GM12878 (cell line): ENCODE results near the gene PPP1R9B. TPM values are rescaled to one million over a fixed set of nuclear protein-coding genes. Genes with fewer than 3 reads are reported as not detected.
A peak's percentile ranks its signal among the peaks of the same experiment; 100 is the strongest.

Experiments
- BACH1 ChIP-seq: fragments of 450-650 bp; IDR thresholded peaks from 2 replicates; pipeline ENCODE4 v1.6.1; 2017; ENCODE audit warnings: mild to moderate bottlenecking, borderline replicate concordance
- BCL11A ChIP-seq: IDR thresholded peaks from 2 replicates; pipeline ENCODE4 v1.6.1; 2011; ENCODE audit warnings: low read depth, low read length
- CBX5 ChIP-seq: sonication (generic); IDR thresholded peaks from 2 replicates; pipeline ENCODE4 v1.6.1; 2016; ENCODE audit warnings: low read depth, moderate library complexity, mild to moderate bottlenecking, inconsistent platforms
- CHD1 ChIP-seq: IDR thresholded peaks from 2 replicates; pipeline ENCODE4 v1.6.1; 2012; ENCODE audit warnings: low read depth, low read length, improper control_type of control experiment
- DPF2 ChIP-seq: fragments of 450-650 bp; IDR thresholded peaks from 2 replicates; pipeline ENCODE4 v1.6.1; 2017; ENCODE audit warnings: mild to moderate bottlenecking
- E2F4 ChIP-seq: IDR thresholded peaks from 2 replicates; pipeline ENCODE4 v1.6.1; 2012; ENCODE audit warnings: low read depth, low read length, improper control_type of control experiment
- E2F8 ChIP-seq: fragments of 450-650 bp; IDR thresholded peaks from 2 replicates; pipeline ENCODE4 v1.6.1; 2018; ENCODE audit warnings: mild to moderate bottlenecking, low read depth, moderate library complexity; ENCODE audit not compliant: partially characterized antibody
- GATAD2B ChIP-seq: fragments of 450-650 bp; conservative IDR thresholded peaks from 2 replicates; pipeline ENCODE4 v1.6.1; 2017; ENCODE audit warnings: low read depth, mild to moderate bottlenecking, moderate library complexity
- IKZF1 ChIP-seq: fragments of 450-650 bp; conservative IDR thresholded peaks from 2 replicates; pipeline ENCODE4 v1.6.1; 2017; ENCODE audit warnings: antibody characterized with exemption, mild to moderate bottlenecking
- LARP7 ChIP-seq: fragments of 450-650 bp; IDR thresholded peaks from 2 replicates; pipeline ENCODE4 v1.6.1; 2017; ENCODE audit warnings: mild to moderate bottlenecking
- MEF2A ChIP-seq: IDR thresholded peaks from 2 replicates; pipeline ENCODE4 v1.6.1; 2011; ENCODE audit warnings: low read depth, mild to moderate bottlenecking, low read length, moderate library complexity; ENCODE audit not compliant: insufficient read depth
- NR2F1 ChIP-seq: fragments of 450-650 bp; conservative IDR thresholded peaks from 2 replicates; pipeline ENCODE4 v1.6.1; 2017; ENCODE audit warnings: mild to moderate bottlenecking
- POLR2A ChIP-seq: IDR thresholded peaks from 2 replicates; pipeline ENCODE4 v1.6.1; 2011; ENCODE audit warnings: low read depth, mild to moderate bottlenecking, low read length
- RB1 ChIP-seq: fragments of 450-650 bp; formaldehyde crosslinking; IDR thresholded peaks from 2 replicates; pipeline ENCODE4 v1.6.1; 2017; ENCODE audit warnings: mild to moderate bottlenecking, borderline replicate concordance
- SIN3A ChIP-seq: IDR thresholded peaks from 2 replicates; pipeline ENCODE4 v1.6.1; 2012; ENCODE audit warnings: low read depth, low read length, improper control_type of control experiment
- SMARCA5 ChIP-seq: fragments of 450-650 bp; IDR thresholded peaks from 2 replicates; pipeline ENCODE4 v1.6.1; 2017; ENCODE audit warnings: mild to moderate bottlenecking
- TAF1 ChIP-seq: IDR thresholded peaks from 2 replicates; pipeline ENCODE4 v1.6.1; 2011; ENCODE audit warnings: mild to moderate bottlenecking, low read depth, low read length, borderline replicate concordance
- TBL1XR1 ChIP-seq: IDR thresholded peaks from 2 replicates; pipeline ENCODE4 v1.6.1; 2012; ENCODE audit warnings: low read depth, low read length, improper control_type of control experiment
- YY1 ChIP-seq: IDR thresholded peaks from 2 replicates; pipeline ENCODE4 v1.6.1; 2011; ENCODE audit warnings: low read depth, mild to moderate bottlenecking, low read length
- polyA plus RNA-seq, 11 experiments: library from polyadenylated mRNA; depleted of rRNA in 4 of 11; unstranded in 6 of 11; stranded (reverse) in 5 of 11; fragments of >200 nt; fragmentation: Nextera tagmentation in 4 of 11; fragmentation: Illumina TruSeq in 1 of 11; extraction: Ambion mirVana in 4 of 11; extraction: Trizol in 1 of 11; gene quantifications; 1 replicate in 1 of 11; 2 replicates in 10 of 11; pipeline versions ENCODE4 v1.2.1 to v1.2.3, GENCODE V29; 2011 to 2016; ENCODE audit warnings: inconsistent platforms in 2 of 11, missing spikeins in 2 of 11, low read depth in 1 of 11
- total RNA-seq, 4 experiments: library from RNA; depleted of rRNA in 3 of 4; stranded (reverse); fragments of >200 nt in 3 of 4; fragmentation: Illumina TruSeq in 1 of 4; extraction: Trizol in 1 of 4; gene quantifications; 2 replicates each; pipeline versions ENCODE4 v1.2.1 to v1.2.3, GENCODE V29; 2013 to 2021
- TF ChIP-seq, protein P1 (sequence below): IDR thresholded peaks from 2 replicates; pipeline ENCODE4 v1.6.1; 2012; ENCODE audit warnings: improper control_type of control experiment, low read depth, low read length; ENCODE audit not compliant: insufficient replicate concordance

PPP1R9B gene
- total and polyA plus RNA-seq, 10 of the 15 experiments (the other 5 are each of a cell fraction or from before 2014, with no cell fraction given) = 0.20 to 107 (median 37.5) TPM

DNA sequence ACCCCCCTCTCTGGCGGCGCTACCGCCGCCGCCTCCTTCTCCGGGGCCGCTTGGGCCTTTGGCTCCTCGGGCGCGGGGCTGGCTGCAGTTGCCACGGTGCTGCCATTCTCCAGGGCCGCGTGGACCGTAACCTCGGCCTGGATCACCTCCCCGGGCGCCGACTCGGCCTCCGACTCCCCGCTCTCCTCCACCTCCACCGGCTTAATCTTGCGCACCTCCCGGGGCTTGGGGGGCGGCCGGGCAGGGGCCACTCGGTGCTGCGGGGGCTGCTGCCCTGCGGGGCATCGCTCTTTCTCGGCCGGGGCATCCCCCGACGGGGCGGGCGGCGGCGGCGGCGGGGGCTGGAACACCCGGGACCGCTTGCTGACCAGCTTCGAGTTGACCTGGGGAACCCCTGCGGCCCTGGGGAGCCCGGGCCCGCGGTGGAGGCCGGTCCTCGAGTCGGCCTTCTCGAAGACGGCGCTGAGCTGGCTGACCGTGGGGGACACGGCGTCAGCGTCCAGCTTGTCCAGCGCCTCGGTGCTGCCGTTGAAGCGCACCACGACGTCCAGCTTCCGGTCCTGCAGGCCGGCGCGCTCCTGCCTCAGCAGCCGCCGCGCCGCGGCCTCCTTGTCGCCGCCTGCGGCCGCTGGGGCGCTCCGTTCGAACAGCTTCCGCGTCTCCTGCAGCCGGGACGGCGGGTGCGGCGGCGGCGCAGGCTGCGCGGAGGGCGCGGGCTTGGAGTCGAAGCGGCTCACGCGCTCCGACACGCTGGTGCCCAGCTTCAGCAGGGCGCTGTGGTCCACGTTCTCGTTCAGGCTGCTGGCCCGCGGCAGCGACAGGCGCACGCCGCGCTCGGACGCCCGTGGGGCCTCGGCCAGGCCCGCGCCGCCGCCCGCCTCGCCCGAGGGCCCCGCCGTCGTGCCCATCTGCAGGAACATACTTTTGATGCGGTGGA lies 792 bp downstream of the PPP1R9B start (continued):
- no peak for TF ChIP-seq CBX5
- TF ChIP-seq MEF2A = no peak
- peak; percentile 61 for TF ChIP-seq DPF2
- TF ChIP-seq LARP7 = peak; percentile 94
- TF ChIP-seq E2F4 = peak; percentile 10; the same call in 1 of the 2 replicates
- peak; percentile 68; the same call in 1 of the 2 replicates for TF ChIP-seq CHD1
- peak; percentile 62 for TF ChIP-seq IKZF1
- TF ChIP-seq GATAD2B = peak; percentile 84; the same call in 1 of the 2 replicates
- peak; percentile 50 for TF ChIP-seq YY1
- TF ChIP-seq BACH1 = peak; percentile 55; the same call in 1 of the 2 replicates
- TF ChIP-seq SIN3A = no peak; the same call in 1 of the 2 replicates
- TF ChIP-seq TBL1XR1 = peak; percentile 25; the same call in 1 of the 2 replicates
- peak; percentile 29; the same call in 1 of the 2 replicates for TF ChIP-seq NR2F1
- TF ChIP-seq POLR2A = peak; percentile 57; the same call in 1 of the 2 replicates
- peak; percentile 5; the same call in 1 of the 2 replicates for TF ChIP-seq TAF1
- peak; percentile 79; the same call in 1 of the 2 replicates for TF ChIP-seq SMARCA5
- TF ChIP-seq, protein P1, sequence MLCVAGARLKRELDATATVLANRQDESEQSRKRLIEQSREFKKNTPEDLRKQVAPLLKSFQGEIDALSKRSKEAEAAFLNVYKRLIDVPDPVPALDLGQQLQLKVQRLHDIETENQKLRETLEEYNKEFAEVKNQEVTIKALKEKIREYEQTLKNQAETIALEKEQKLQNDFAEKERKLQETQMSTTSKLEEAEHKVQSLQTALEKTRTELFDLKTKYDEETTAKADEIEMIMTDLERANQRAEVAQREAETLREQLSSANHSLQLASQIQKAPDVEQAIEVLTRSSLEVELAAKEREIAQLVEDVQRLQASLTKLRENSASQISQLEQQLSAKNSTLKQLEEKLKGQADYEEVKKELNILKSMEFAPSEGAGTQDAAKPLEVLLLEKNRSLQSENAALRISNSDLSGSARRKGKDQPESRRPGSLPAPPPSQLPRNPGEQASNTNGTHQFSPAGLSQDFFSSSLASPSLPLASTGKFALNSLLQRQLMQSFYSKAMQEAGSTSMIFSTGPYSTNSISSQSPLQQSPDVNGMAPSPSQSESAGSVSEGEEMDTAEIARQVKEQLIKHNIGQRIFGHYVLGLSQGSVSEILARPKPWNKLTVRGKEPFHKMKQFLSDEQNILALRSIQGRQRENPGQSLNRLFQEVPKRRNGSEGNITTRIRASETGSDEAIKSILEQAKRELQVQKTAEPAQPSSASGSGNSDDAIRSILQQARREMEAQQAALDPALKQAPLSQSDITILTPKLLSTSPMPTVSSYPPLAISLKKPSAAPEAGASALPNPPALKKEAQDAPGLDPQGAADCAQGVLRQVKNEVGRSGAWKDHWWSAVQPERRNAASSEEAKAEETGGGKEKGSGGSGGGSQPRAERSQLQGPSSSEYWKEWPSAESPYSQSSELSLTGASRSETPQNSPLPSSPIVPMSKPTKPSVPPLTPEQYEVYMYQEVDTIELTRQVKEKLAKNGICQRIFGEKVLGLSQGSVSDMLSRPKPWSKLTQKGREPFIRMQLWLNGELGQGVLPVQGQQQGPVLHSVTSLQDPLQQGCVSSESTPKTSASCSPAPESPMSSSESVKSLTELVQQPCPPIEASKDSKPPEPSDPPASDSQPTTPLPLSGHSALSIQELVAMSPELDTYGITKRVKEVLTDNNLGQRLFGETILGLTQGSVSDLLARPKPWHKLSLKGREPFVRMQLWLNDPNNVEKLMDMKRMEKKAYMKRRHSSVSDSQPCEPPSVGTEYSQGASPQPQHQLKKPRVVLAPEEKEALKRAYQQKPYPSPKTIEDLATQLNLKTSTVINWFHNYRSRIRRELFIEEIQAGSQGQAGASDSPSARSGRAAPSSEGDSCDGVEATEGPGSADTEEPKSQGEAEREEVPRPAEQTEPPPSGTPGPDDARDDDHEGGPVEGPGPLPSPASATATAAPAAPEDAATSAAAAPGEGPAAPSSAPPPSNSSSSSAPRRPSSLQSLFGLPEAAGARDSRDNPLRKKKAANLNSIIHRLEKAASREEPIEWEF = no peak
- TF ChIP-seq RB1 = 0 out of 2 replicates have a peak, but pooled peaks have one; percentile 26
- TF ChIP-seq BCL11A = 0 out of 2 replicates have a peak, but pooled peaks have one; percentile 21
- no peak for TF ChIP-seq E2F8
